ENCODE data around the gene RWDD3.

Gene RWDD3

GRCh38 chr1:95230768-95231191, 3.2 kb upstream of the RWDD3 start:
- no peak for DNase-seq

DNA sequence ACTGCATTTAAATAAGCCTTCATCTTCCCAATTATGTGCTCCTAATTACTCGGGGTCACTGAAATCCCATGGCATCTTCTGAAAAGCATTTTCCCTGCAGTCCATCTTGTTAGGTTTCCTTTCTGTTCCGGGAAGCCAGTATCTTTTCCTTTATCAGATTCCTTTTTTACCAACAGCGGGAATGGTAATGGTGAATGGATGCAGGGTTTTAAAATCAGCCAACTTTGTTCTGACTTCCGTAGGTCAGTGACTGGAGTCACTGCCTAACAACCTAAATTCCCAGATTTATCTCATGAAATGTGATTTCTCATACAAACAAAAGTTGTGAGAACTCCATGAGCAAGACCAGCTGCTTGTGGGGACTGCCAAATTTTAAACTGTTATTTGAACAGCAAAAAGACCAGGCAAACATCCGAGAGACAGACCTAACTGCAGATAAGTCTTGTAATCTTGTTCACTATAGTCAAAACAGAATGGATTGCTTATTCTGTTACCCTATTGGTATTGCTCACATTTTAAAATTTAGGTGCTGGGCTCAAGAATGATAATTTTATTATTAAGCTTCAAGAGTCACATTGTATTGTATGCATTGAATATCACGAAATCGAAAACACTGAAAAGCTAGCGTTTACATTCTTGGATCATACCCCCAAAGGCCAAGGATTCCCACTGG, 1.2 kb upstream of the RWDD3 start:
- no peak for DNase-seq

DNA sequence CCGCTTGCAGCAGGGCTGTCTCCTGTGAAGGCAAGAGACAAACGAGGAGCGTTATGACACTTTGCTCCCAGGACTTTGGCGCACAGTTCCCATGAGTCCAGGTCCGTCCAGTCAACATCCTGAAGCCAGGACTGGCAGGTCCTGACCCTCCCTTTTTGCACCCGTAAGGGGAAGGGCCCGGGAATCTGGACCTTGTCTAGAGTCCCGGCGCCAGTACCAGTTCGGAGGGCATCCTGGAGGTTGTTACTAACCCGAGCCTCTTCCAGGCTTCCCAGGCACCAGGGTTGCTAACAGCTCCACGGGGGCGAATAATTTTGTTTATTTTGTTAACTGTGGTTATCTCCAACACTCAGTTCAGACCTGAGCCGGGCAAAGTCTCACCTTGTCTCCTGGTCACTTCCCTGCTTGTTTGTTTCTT, 682 bp upstream of the RWDD3 start:
- no peak for DNase-seq

DNA sequence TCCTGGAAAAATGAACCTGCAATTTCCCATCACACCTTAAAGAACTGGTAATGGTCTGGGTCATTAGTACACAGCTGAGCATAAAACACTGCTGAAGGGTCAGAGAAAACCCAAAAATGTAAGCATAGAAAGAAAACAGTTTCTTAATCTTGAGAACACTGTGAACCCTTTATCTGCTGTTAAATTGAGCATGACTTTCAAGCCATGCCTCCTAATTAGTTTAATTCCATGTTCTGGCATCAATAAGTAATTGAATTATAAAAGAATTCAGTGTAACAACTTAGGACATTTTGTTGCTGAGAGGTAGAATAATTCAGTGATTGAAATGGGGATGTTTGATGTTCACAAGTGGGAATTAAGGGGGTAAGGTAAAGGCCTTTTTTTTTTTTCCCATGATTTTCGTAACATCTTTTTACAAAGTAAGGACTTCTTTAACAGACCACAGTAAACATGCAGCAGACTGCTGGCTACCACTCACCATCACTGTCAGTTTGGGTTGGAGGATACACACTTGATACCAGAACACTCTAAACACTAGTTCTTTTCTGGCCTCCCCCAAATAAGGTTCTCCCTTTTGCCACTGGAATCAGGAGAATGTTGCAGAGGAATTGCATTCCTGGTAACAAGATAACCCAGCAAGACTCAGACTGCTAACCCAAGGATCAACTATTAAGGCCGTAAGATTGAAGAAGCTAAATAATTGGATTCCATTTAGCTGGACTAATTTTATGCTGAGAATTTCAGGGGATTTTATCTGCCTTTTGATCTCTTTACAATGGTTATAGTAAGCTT, 3.0 kb downstream of the RWDD3 start:
- DNase-seq = no peak

DNA sequence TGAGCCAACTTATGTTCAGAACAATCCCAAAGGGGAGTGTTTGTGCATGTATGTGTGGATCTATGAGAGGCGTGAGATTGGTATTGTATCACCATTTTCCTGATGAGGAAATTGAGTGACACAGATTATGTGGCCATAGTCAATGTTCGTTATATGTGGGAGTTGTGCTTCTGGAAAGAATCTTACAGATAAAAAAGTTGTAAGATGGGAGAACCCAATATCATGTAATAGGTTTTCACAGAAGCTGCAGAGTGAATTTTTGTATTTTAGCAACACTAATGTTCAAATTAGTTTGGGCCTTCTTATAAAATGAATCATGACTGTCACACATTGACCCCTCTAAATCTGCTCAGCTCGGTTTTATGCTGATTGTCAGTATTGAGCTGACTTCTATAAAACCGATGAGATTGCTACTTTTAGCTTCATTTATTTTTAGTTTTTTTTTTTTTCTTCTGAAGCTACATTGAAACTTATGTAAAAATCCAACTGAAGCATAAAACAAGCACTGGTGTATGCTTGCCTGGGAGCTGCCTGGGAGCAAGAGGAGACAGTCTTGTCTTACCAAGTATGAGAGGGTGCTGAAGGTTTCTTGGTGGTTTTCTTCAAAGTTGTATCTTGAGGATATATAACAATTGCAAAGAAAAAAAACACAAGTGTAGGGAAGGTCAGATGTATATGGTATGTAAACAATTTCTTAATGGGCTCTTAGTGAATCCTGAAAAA, 4.1 kb downstream of the RWDD3 start:
- DNase-seq = no peak

DNA sequence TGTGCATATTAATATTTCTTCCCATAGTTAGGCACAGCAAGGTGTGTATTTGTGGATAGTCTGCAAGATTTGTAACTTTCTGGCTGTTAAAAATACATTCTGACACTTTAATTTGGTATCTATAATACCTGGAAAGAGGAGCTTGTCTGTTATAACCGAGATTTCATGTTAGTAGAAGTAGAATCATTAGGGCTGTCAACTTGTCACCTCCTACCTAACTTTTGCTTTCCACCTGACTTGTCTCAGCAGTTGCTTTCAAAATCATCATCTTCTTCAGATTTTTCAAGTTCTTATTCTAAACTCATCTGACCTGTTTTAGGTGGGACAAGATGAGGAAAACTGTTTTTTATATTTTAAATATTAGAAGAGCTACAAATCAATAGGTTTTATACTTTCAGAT, 11.0 kb downstream of the RWDD3 start:
- DNase-seq = no peak

DNA sequence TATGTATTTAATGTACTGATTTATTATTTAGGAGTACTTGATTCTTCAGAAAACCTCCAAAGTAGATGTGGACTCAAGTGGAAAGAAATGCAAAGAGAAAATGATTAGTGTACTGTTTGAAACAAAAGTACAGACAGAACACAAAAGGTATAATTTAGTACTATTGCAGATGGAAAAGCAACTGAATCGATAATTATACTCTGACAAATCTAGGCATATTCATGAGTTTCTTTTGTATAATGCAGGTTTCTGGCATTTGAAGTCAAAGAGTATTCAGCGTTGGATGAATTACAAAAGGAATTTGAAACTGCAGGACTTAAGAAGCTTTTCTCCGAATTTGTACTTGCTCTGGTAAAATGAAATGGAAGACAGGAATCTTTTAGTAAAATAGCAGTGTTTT, 12.5 kb downstream of the RWDD3 start:
- no peak for DNase-seq

GRCh38 chr1:95247607-95248006, 13.6 kb downstream of the RWDD3 start:
- DNase-seq = no peak

- DNase-seq = no peak
Measured at GRCh38 chr1:95249916-95250315, 15.9 kb downstream of the RWDD3 start.

DNA sequence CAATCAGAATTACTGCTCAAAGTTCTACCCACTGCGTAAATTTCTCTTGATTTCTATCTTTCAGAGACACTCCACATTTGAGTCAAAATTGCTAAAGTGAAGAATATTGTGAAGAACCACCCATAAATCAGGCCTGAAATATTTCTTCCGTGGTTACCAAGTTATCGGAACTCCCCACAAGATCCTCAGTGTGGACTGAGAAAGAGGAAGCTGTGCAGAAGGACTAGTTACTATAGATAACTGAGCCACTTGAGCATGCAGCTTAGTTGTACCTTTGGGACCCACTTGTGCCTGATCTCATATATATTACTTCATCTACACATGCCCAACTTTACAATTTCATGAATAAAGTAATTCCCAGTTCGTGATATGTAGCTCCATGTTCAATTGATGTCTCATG, 18.4 kb downstream of the RWDD3 start:
- DNase-seq = no peak

DNA sequence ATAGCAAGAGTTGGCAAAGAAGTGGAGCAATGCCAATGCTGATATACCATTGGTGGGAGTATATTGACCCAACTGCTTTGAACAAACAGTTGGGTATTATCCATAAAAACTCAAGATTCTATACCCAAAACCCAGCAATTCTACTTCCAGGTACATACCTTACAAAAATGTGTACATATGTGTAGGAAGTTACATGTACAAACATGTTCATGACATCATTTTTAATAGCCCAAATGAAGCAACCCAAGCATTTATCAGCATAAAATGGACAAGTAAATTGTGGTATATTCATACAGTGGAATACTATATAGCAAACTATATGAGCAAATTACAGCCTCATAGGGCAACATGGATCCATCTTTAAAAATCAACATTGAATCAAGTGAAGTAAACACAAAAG, 20.9 kb downstream of the RWDD3 start:
- no peak for DNase-seq

- no peak for DNase-seq
Measured at GRCh38 chr1:95255826-95256225, 21.8 kb downstream of the RWDD3 start.

DNA sequence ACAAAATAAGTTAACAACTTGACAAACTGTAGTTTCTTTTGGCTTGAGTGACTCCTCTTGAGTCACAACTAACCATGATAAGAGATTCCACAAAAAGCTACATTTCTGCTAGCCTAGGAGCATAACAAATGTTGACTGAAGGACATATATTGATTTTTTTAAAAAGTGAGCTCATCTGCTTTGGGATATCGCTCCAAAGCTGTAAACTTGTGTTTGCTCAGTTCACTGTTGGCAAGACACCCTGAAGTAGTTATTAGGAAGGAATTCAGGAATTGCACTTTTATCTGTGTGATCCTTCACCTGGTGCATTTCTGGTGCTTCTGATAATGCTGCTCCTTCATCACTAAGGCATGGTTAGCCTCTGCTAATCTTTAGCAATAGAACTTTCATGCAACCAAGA, 23.7 kb downstream of the RWDD3 start:
- no peak for DNase-seq

DNA sequence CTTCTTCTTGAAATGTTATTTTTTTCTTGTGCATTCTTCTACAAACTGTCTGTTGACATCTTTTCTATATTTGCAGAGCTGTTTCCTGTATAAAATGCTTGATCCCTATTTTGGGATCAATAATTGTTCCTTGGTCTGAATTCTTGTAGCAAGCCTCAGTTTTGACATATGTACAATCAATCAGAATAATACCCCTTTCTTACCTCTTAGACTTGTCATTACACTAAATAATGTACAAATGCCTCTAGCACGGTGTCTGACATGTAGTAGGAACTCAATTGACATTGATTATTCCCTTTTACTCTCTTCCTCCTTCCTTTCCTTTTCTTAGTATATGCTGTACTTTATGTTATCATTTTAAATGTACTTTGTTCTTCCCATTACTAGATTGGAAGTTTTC, 25.2 kb downstream of the RWDD3 start:
- DNase-seq = no peak

DNA sequence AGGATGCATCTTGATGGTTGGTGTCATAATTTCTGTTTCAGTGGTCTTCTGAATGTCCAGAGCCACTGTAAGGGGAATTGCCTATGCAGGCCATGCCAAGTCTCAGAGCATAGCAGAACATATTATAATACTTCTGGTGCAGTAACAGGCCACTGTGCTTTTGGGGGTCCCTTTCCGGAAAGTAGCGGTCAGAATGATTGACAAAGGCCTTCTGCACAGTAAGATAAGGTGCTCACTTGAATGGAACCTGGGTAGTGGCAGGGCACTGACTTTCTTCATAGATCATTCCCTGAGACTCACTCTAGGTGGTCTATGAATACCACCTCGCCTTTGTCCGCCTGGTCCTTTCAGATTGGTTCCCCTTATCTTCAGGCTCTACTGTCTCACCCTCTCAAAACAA, 28.9 kb downstream of the RWDD3 start:
- no peak for DNase-seq

DNA sequence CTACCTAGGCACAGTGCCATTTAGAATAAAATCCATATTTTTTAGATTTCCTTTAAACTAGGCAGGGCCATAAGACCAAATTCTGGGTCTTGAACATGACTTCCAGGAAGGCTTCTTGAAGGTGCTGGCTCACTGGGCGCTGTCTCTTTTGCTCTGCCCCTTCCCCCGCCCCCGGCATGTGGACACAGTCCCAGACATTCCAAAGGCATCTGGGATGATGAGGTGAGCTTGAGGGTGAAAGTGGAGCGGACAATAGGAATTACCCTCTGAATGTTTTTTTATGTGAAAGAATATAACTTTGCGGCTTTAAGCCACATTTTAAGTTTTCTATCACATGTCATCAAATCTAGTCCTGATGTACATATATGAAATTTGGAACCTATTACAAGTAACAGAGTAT, 29.4 kb downstream of the RWDD3 start:
- no peak for DNase-seq

- no peak for DNase-seq
Measured at GRCh38 chr1:95265106-95265505, 31.1 kb downstream of the RWDD3 start.

- no peak for DNase-seq
Measured at GRCh38 chr1:95276429-95276828, 42.4 kb downstream of the RWDD3 start.

- DNase-seq = no peak
Measured at GRCh38 chr1:95278173-95279006, 44.4 kb downstream of the RWDD3 start.

DNA sequence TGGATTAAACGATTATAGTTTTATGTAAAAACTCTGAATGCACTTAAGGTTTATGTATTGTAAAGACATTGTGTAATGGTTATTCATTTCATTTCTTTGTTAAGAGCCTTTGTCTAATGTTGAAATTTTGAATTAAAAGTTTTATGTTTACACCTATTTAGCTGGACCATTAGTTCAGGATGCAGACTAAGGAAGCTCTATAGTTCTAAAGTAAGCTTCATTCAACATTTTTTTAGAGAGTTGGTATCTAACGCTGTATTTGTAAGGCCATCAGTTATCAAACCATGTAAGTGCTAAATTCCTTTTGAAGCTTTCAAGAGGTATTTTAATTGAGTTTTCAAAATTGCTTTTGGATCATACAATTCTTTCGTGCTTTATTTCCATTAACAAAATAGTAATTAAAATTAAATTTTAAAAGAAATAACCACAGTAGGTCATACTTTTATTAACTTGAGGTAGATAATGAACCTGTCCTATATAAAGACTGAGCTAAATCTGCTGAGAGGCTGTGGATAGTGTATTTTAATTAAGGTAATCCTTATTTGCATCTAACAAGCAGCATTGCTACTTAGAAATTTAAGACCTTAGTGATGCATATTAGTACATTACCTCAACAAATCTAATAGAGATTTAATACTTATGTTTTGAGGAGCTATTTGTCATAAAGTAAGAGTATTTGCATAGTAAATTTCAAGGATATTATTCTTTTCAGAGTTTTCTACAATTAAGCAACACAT, 47.9 kb downstream of the RWDD3 start:
- DNase-seq = no peak

DNA sequence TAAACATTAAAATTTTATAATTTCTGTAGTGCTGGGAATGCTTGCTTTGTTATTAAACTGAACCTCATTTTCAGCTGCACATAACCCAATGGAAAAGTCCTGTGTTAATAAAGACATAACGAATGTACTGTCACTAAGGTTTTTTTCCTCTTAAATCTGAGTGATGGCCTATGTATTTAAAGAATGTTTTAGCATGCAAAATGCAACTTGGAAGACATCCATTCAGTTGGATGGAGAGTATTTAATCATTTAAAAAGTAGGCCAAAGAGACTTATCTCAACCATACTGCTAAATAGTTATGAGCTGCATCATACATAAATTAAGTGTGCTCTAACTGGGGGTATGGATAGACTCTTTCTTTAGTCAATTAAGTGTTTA, 48.5 kb downstream of the RWDD3 start:
- no peak for DNase-seq

- no peak for DNase-seq
Measured at GRCh38 chr1:95284420-95284819, 50.4 kb downstream of the RWDD3 start.
